Loucy (cell line): Measurements from ENCODE around the gene PXN.

Experiments
- CTCF ChIP-seq: fragments of 200-600 bp; sonication (generic); conservative IDR thresholded peaks from 2 replicates; pipeline ENCODE4 v1.5.1; 2014; ENCODE audit warnings: mild to moderate bottlenecking, antibody characterized with exemption, low read length
- EZH2phosphoT487 ChIP-seq: fragments of 200-600 bp; IDR thresholded peaks from 2 replicates; pipeline ENCODE4 v1.6.1; 2018; ENCODE audit warnings: antibody characterized with exemption, mild to moderate bottlenecking, moderate library complexity, borderline replicate concordance

GRCh38 chr12:120264086-120264903 is 1.2 kb downstream of the PXN start:
- TF ChIP-seq CTCF = no peak
- no peak for TF ChIP-seq EZH2phosphoT487
